Measurements from ENCODE around the gene ACACA. TPM values are rescaled to one million over a fixed set of nuclear protein-coding genes. Genes with fewer than 3 reads are reported as not detected.
"Not testable (repeated sequence)": the region's sequence is repeated elsewhere in the genome, so short reads cannot be mapped to it uniquely, and the experiment has no call there.

The ACACA gene
- total and polyA plus RNA-seq, 12 donors, result 18.2 to 112 (median 70.4) TPM

DNA sequence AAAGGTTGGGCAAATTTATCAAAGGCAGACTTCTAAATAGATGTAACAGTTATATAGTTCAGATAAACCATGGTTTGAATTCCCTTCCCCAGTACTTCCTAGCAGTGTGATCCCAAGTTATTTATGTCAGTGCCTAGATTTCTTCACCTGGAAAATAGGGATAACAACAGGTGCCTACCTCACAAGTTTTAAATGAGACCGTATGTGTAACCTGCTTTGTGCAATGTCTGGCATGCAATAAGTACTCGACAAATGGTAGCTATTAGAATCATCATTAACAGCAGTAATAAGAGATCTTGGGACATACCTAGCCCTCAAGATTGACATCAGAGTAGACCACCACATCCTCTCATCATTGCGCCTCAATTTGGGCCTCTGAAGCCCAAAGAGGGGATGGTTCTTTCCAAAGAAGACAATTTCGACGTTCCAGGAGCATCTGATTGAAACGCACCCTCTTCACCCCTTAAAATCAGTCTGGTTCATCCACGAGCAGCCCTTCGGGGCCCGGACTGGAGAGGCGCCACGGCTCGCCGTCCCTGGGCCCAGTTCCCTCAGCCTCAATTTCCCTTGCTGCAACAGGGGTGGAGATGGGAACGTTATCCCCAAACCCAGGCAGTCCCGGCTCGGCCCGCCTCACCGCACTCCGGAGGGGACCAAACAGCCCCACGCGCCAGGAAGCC, 541 bp downstream of the ACACA start:
- Histone ChIP-seq H3K4me1 (replicated peaks in 1 of 2) (peaks cover 7 to 18% of the 10 kb centered on the region in 2 donors), H3K4me3 (peak overlapping the region; percentile 11 to 88 (median 48)), H3K9me3 (replicated peaks in 1 of 3) (no peaks in the 10 kb centered on the region), H3K27me3 (no peaks in the 10 kb centered on the region), H3K36me3 (replicated peaks in 1 of 2) (peaks cover 0 to under 1% of the 10 kb centered on the region in 2 donors), H3K27ac (peak overlapping the region in 4 of 5 donors; percentile 46 to 99 (median 82))
- no peak for DNase-seq
- 0 to 3% (median 1%) methylated on average over 5 to 21 of the region's 21 CpGs for WGBS, 4 donors
- no peak for TF ChIP-seq POLR2A (IDR thresholded peaks at IDR 0.05)
- TF ChIP-seq, protein P1, sequence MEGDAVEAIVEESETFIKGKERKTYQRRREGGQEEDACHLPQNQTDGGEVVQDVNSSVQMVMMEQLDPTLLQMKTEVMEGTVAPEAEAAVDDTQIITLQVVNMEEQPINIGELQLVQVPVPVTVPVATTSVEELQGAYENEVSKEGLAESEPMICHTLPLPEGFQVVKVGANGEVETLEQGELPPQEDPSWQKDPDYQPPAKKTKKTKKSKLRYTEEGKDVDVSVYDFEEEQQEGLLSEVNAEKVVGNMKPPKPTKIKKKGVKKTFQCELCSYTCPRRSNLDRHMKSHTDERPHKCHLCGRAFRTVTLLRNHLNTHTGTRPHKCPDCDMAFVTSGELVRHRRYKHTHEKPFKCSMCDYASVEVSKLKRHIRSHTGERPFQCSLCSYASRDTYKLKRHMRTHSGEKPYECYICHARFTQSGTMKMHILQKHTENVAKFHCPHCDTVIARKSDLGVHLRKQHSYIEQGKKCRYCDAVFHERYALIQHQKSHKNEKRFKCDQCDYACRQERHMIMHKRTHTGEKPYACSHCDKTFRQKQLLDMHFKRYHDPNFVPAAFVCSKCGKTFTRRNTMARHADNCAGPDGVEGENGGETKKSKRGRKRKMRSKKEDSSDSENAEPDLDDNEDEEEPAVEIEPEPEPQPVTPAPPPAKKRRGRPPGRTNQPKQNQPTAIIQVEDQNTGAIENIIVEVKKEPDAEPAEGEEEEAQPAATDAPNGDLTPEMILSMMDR (IDR thresholded peaks at IDR 0.05), result no peak
- intact Hi-C loops (cut with DNase I), result no loop called here

DNA sequence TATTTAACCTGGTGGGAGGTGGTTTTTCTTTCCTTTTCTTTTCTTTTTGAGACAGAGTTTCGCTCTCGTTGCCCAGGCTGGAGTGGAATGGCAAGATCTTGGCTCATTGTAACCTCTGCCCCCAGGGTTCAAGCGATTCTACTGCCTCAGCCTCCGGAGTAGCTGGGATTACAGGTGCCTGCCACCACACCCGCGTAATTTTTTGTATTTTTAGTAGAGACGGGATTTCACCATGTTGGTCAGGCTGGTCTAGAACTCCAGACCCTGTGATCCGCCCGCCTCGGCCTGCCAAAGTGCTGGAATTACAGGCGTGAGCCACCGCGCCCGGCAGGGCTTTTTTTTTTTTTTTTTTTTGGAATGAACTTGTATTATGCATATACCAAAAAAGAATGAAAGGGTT, 1.1 kb downstream of the ACACA start:
- H3K36me3 ChIP-seq (replicated peaks in 1 of 2); intact Hi-C loops (cut with DNase I): not testable (repeated sequence)
- 84 to 87% (median 85%) methylated on average over 14 of the region's 14 CpGs for WGBS, 4 donors

DNA sequence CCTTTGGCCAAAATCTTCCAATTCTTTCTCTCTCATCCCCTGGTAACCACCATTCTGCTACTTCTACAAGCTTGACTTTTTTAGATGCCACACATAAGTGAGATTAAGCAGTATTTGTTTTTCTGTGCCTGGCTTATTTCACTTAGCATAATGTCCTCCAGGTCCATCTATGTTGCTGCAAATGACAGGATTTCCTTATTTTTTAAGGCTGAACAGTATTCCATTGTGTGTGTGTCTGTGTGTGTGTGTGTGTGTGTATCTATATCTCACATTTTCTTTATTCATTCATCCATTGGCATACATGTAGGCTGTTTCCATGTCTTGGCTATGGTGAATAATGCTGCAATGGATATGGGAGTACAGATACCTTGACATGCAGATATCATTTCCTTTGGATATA, 6.1 kb downstream of the ACACA start:
- Histone ChIP-seq H3K36me3 (replicated peaks in 1 of 2) (no peaks in the 10 kb centered on the region), H3K4me3 (no peak overlapping the region), H3K9me3 (replicated peaks in 1 of 3) (no peaks in the 10 kb centered on the region), H3K27ac (no peak overlapping the region), H3K4me1 (replicated peaks in 1 of 2) (peaks cover 0 to under 1% of the 10 kb centered on the region in 2 donors), H3K27me3 (no peaks in the 10 kb centered on the region)
- intact Hi-C loops (cut with DNase I), result no loop called here
- no peak for DNase-seq
- TF ChIP-seq POLR2A (IDR thresholded peaks at IDR 0.05), result no peak
- TF ChIP-seq, protein P1 (IDR thresholded peaks at IDR 0.05), result no peak

More for the DNA sequence above, 1.1 kb downstream of the ACACA start:
- not testable (repeated sequence) for DNase-seq; H3K27me3 ChIP-seq; H3K27ac ChIP-seq; H3K9me3 ChIP-seq (replicated peaks in 1 of 3)
- Histone ChIP-seq H3K4me1 (replicated peaks in 1 of 2) (peaks cover 7 to 18% of the 10 kb centered on the region in 2 donors), H3K4me3 (peak overlapping the region in 1 of 4 donors; percentile 88)

DNA sequence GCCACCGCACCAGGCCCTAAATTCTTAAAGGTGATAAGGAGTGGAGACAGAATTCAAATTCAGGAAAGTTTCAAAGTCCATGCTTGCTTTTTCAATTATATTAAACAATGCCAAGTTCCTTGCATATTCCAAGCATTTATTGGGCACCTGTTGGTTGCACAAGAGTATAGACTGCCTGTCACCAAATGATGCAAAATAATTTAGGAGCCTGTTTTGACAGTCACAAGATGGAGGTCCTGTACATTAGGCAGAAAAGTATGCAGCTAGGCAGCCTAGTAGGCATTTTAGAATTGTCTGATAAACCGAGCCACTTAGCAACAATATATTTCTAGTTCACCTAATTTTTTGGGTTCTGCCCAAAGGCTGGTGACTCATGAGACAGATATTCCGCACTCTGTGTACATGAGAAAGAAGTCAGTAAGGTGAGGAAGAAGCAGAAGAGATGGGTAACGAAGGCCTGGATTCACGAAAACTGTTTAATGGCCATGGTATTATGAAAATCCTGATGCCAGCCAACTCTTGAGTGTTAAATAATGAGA, 7.3 kb downstream of the ACACA start:
- TF ChIP-seq, protein P1 (IDR thresholded peaks at IDR 0.05), result no peak
- no peak for TF ChIP-seq POLR2A (IDR thresholded peaks at IDR 0.05)
- intact Hi-C loops (cut with DNase I), result no loop called here
- DNase-seq, result peak in 2 of 7 donors; percentile 27 to 28
- Histone ChIP-seq H3K4me3 (no peak overlapping the region), H3K27me3 (no peaks in the 10 kb centered on the region), H3K4me1 (replicated peaks in 1 of 2) (no peaks in the 10 kb centered on the region), H3K9me3 (replicated peaks in 1 of 3) (no peaks in the 10 kb centered on the region), H3K36me3 (replicated peaks in 1 of 2) (no peaks in the 10 kb centered on the region), H3K27ac (no peak overlapping the region)
- 50 to 67% (median 63%) methylated on average over 5 of the region's 5 CpGs for WGBS, 4 donors

DNA sequence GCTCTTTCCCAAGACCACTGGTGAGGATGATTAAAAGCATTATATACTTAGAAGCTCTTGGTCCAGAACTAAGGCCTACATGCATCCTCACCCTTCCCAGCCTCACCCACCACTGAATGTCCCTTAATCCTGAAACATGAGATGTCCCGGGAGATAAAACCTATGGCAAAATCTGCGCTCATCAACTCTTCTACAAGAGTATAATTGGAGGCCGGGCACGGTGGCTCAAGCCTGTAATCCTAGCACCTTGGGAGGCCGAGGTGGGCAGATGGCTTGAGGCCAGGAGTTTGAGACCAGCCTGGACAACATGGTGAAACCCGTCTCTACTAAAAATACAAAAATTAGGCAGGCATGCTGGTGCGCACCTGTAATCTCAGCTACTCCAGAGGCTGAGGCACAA, 13.3 kb downstream of the ACACA start:
- no peak for TF ChIP-seq POLR2A (IDR thresholded peaks at IDR 0.05)
- TF ChIP-seq, protein P1 (IDR thresholded peaks at IDR 0.05), result no peak
- intact Hi-C loops (cut with DNase I), result no loop called here
- no peak overlapping the region for H3K4me3 ChIP-seq
- no peaks in the 10 kb centered on the region for H3K36me3 ChIP-seq (replicated peaks in 1 of 2)
- H3K4me1 ChIP-seq (replicated peaks in 1 of 2), result no peaks in the 10 kb centered on the region
- H3K27me3 ChIP-seq, result no peaks in the 10 kb centered on the region
- DNase-seq, result no peak
- H3K9me3 ChIP-seq (replicated peaks in 1 of 3), result no peaks in the 10 kb centered on the region
- 91 to 95% (median 93%) methylated on average over 6 to 7 of the region's 7 CpGs for WGBS, 4 donors
- H3K27ac ChIP-seq, result no peak overlapping the region

Measured in adrenal gland (tissue), 12 donors.